ENCODE measurements around the gene TNNI3. TPM values are rescaled to one million over a fixed set of nuclear protein-coding genes. Genes with fewer than 3 reads are reported as not detected.
"Not testable (repeated sequence)": the region's sequence is repeated elsewhere in the genome, so short reads cannot be mapped to it uniquely, and the experiment has no call there.

Gene TNNI3
- polyA plus RNA-seq (2013) = not detected

GRCh38 chr19:55157064-55157908 is at the start of gene TNNI3:
Gene TNNI3, minus strand, starts transcription at chr19:55157732. Its CDS starts 143 bp downstream, at chr19:55157589.
- ChIA-PET CTCF (interaction anchor here (3.7 to 4.1 kb wide), 2 partner anchors 10 to 15 kb away, joined by 25 to 35 read pairs; partner anchors contain the start of gene TNNT1), POLR2A (no interaction called here)
- whole genome bisulfite sequencing (ENCODE audit: insufficient coverage) = 61% methylated on average over 22 of the region's 39 CpGs
- peak within 1 kb of the TSS in 2 of 7 experiments; percentile 40 to 54 for H3K4me3 ChIP-seq (ENCODE audit: control insufficient read depth in 1 of 7, extremely low read depth in 1 of 7, insufficient read depth in 4 of 7, low read depth in 2 of 7, low read length in 6 of 7)
- DNase-seq = no peak
- no peak within 1 kb of the TSS for H3K27ac ChIP-seq (ENCODE audit: insufficient read depth in 1 of 2, low read depth in 1 of 2, low read length in 2 of 2, poor library complexity in 1 of 2, severe bottlenecking in 2 of 2)
- H3K9me3 ChIP-seq (ENCODE audit: control extremely low read depth in 1 of 5, control insufficient read depth in 4 of 5, insufficient read depth in 2 of 5, low read depth in 1 of 5, low read length in 4 of 5) = no peaks in the 10 kb centered on the region
- no peaks in the 10 kb centered on the region for H3K36me3 ChIP-seq (ENCODE audit: control insufficient read depth in 4 of 4, insufficient read depth in 4 of 4, low read length in 3 of 4)
- H3K27me3 ChIP-seq (replicated peaks in 2 of 5; ENCODE audit: control insufficient read depth in 4 of 5, insufficient read depth in 5 of 5, low read length in 4 of 5) = peaks cover 0 to 52% (median 12%) of the 10 kb centered on the region in 5 experiments
- peaks cover 0 to 27% (median 14%) of the 10 kb centered on the region in 4 experiments for H3K4me1 ChIP-seq (ENCODE audit: control extremely low read depth in 1 of 4, control insufficient read depth in 4 of 4, insufficient read depth in 4 of 4, low read length in 3 of 4)

DNA sequence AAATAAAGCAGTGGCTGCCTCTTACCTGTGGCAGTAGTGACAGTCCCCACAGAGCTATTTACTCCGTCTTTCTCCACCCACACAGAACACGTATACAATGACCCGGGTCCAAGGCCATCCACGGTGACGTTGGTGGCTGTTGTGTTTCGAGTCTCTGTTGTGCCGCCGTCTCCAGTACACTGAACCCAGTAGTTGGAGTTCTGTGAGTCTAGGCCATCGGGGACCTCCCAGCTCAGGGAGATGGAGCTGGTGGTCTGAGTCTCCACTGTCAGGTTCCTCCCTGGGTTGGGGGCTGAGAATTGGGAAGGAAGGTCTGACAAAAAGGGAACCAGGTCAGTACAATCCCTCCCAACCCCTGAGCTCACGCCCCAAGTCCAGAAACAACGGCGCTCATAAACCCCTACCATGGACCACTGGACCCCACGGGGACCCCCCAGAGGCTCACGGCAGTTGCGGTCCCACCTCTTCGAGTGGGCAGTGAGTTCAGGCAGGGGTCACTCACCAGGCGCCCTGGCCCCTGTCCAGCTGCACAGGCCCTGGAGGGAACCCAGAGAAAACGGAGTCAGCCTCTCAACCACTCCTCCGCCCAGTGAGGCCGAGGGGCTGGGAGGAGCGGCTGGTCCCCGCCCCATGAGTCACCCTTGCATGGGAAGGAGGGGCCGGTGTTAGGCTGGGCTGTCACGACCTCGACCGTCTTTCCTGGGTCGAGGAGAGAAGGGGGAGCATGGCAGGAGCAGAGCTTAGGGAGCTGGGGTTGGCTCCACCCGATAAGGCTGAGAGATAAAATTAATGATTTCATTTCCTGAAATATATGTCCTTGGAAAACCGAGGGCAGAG is 49.4 kb upstream of the TNNI3 start:
- peaks cover 0 to 3% (median 0%) of the 10 kb centered on the region in 5 experiments for H3K27me3 ChIP-seq (replicated peaks in 2 of 5; ENCODE audit: control insufficient read depth in 4 of 5, insufficient read depth in 5 of 5, low read length in 4 of 5)
- peak; percentile 47 to 77 (median 71) for DNase-seq
- 45% methylated on average over 23 of the region's 29 CpGs for WGBS (ENCODE audit: insufficient coverage)
- H3K4me3 ChIP-seq (ENCODE audit: control insufficient read depth in 1 of 7, extremely low read depth in 1 of 7, insufficient read depth in 4 of 7, low read depth in 2 of 7, low read length in 6 of 7) = peak overlapping the region in 1 of 7 experiments; percentile 5
- no peaks in the 10 kb centered on the region for H3K36me3 ChIP-seq (ENCODE audit: control insufficient read depth in 4 of 4, insufficient read depth in 4 of 4, low read length in 3 of 4)
- no peaks in the 10 kb centered on the region for H3K9me3 ChIP-seq (ENCODE audit: control extremely low read depth in 1 of 5, control insufficient read depth in 4 of 5, insufficient read depth in 2 of 5, low read depth in 1 of 5, low read length in 4 of 5)
- peak overlapping the region in 1 of 2 experiments; percentile 32 for H3K27ac ChIP-seq (ENCODE audit: insufficient read depth in 1 of 2, low read depth in 1 of 2, low read length in 2 of 2, poor library complexity in 1 of 2, severe bottlenecking in 2 of 2)
- CTCF ChIA-PET = interaction anchor here (1.3 kb wide), 1 partner anchor 14 kb away, joined by 3 read pairs; no protein-coding TSS in a partner anchor
- POLR2A ChIA-PET = no interaction called here
- H3K4me1 ChIP-seq (ENCODE audit: control extremely low read depth in 1 of 4, control insufficient read depth in 4 of 4, insufficient read depth in 4 of 4, low read length in 3 of 4) = peaks cover 0 to 13% (median 6%) of the 10 kb centered on the region in 4 experiments

DNA sequence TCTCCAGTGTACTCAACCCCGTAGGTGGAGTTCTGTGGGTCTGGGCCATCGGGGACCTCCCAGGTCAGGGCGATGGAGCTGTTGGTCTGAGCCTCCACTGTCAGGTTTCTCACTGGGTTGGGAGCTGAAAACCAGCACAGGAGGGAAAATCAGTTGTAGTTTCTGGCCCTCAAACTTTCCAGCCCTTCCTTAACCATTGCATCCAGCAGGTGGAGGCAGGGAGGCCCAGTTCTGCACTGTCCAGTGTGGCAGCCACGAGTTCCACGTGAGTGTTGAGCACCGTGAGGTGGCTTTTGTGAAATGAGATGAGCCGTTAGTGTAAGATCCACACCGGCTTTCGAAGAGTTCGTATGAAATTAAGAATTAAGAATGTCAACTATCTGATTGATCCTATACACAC is 44.7 kb upstream of the TNNI3 start:
- peak in 2 of 3 donors; percentile 36 to 48 for DNase-seq
- H3K9me3 ChIP-seq (ENCODE audit: control extremely low read depth in 1 of 5, control insufficient read depth in 4 of 5, insufficient read depth in 2 of 5, low read depth in 1 of 5, low read length in 4 of 5); H3K27me3 ChIP-seq (replicated peaks in 2 of 5; ENCODE audit: control insufficient read depth in 4 of 5, insufficient read depth in 5 of 5, low read length in 4 of 5); H3K36me3 ChIP-seq (ENCODE audit: control insufficient read depth in 4 of 4, insufficient read depth in 4 of 4, low read length in 3 of 4); H3K4me1 ChIP-seq (ENCODE audit: control extremely low read depth in 1 of 4, control insufficient read depth in 4 of 4, insufficient read depth in 4 of 4, low read length in 3 of 4); POLR2A ChIA-PET; H3K27ac ChIP-seq (ENCODE audit: insufficient read depth in 1 of 2, low read depth in 1 of 2, low read length in 2 of 2, poor library complexity in 1 of 2, severe bottlenecking in 2 of 2); H3K4me3 ChIP-seq (ENCODE audit: control insufficient read depth in 1 of 7, extremely low read depth in 1 of 7, insufficient read depth in 4 of 7, low read depth in 2 of 7, low read length in 6 of 7): not testable (repeated sequence)
- CTCF ChIA-PET = interaction anchor here (0.6 to 1.8 kb wide), 9 partner anchors 9 to 209 kb away, joined by 3 to 5 read pairs (median 3); no protein-coding TSS in a partner anchor
- WGBS (ENCODE audit: insufficient coverage) = 60% methylated on average over 4 of the region's 10 CpGs

DNA sequence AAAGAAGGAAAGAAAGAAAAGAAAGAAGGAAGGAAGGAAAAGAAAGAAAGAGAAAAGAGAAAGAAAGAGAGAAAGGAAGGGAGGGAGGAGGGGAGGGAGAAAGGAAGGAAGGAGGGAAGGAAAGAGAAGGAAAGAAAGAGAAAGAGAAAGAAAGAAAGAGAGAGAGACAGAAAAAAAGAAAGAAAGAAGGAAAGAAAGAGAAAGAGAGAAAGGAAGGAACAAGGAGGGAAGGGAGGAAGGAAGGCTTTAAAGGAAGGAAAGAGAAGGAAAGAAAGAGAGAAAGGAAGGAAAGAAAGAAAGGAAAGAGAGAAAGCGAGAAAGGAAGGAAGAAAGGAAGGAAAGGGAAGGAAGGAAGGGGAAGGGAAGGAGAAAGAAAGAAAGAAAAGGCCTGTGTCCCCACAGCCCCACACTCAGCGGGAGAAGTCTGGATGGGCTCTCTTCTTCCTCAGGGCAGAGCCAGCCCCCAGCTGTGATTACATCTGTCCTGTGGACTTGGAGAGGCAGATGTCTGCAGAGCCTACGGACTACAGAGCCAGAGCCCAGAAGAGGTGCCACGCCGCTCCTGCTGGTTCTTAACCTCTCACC is 42.2 kb upstream of the TNNI3 start:
- 75% methylated on average over 4 of the region's 5 CpGs for WGBS (ENCODE audit: insufficient coverage)
- Histone ChIP-seq H3K4me1 (ENCODE audit: control extremely low read depth in 1 of 4, control insufficient read depth in 4 of 4, insufficient read depth in 4 of 4, low read length in 3 of 4) (no peaks in the 10 kb centered on the region), H3K4me3 (ENCODE audit: control insufficient read depth in 1 of 7, extremely low read depth in 1 of 7, insufficient read depth in 4 of 7, low read depth in 2 of 7, low read length in 6 of 7) (no peak overlapping the region), H3K9me3 (ENCODE audit: control extremely low read depth in 1 of 5, control insufficient read depth in 4 of 5, insufficient read depth in 2 of 5, low read depth in 1 of 5, low read length in 4 of 5) (no peaks in the 10 kb centered on the region), H3K27ac (ENCODE audit: insufficient read depth in 1 of 2, low read depth in 1 of 2, low read length in 2 of 2, poor library complexity in 1 of 2, severe bottlenecking in 2 of 2) (no peak overlapping the region), H3K36me3 (ENCODE audit: control insufficient read depth in 4 of 4, insufficient read depth in 4 of 4, low read length in 3 of 4) (no peaks in the 10 kb centered on the region), H3K27me3 (replicated peaks in 2 of 5; ENCODE audit: control insufficient read depth in 4 of 5, insufficient read depth in 5 of 5, low read length in 4 of 5) (peaks cover 0 to 3% (median 0%) of the 10 kb centered on the region in 5 experiments)
- ChIA-PET POLR2A (no interaction called here), CTCF (interaction anchor here (1.2 kb wide), 1 partner anchor 305 kb away, joined by 3 read pairs; no protein-coding TSS in a partner anchor)
- DNase-seq = no peak

DNA sequence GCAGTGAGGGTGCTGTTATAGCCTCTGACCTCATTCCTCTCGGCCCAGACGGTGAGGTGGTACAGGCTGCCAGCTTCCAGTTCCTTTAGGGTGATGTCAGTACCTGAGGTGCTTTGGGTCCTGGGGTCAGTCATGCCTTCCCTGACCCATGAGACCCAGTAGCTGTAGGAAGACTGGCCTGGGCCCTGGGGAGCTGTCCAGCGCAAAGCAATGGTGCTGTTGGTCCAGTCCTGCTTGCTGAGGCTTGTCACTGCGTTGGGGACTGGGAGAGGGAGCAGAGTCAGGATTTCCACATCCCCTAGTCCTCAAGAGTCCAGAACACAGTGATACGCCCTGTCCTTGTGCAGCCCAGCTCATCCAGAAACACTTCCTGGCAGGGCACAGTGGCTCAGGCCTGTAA is 41.1 kb upstream of the TNNI3 start:
- Histone ChIP-seq H3K27me3 (replicated peaks in 2 of 5; ENCODE audit: control insufficient read depth in 4 of 5, insufficient read depth in 5 of 5, low read length in 4 of 5) (peaks cover 0 to 2% (median 0%) of the 10 kb centered on the region in 5 experiments), H3K4me1 (ENCODE audit: control extremely low read depth in 1 of 4, control insufficient read depth in 4 of 4, insufficient read depth in 4 of 4, low read length in 3 of 4) (no peaks in the 10 kb centered on the region), H3K36me3 (ENCODE audit: control insufficient read depth in 4 of 4, insufficient read depth in 4 of 4, low read length in 3 of 4) (no peaks in the 10 kb centered on the region), H3K9me3 (ENCODE audit: control extremely low read depth in 1 of 5, control insufficient read depth in 4 of 5, insufficient read depth in 2 of 5, low read depth in 1 of 5, low read length in 4 of 5) (no peaks in the 10 kb centered on the region), H3K27ac (ENCODE audit: insufficient read depth in 1 of 2, low read depth in 1 of 2, low read length in 2 of 2, poor library complexity in 1 of 2, severe bottlenecking in 2 of 2) (no peak overlapping the region), H3K4me3 (ENCODE audit: control insufficient read depth in 1 of 7, extremely low read depth in 1 of 7, insufficient read depth in 4 of 7, low read depth in 2 of 7, low read length in 6 of 7) (no peak overlapping the region)
- WGBS (ENCODE audit: insufficient coverage) = 79% methylated on average over 5 of the region's 5 CpGs
- no peak for DNase-seq
- ChIA-PET CTCF (interaction anchor here (1.0 to 1.2 kb wide), 2 partner anchors 56 to 306 kb away, joined by 3 read pairs; no protein-coding TSS in a partner anchor), POLR2A (no interaction called here)

DNA sequence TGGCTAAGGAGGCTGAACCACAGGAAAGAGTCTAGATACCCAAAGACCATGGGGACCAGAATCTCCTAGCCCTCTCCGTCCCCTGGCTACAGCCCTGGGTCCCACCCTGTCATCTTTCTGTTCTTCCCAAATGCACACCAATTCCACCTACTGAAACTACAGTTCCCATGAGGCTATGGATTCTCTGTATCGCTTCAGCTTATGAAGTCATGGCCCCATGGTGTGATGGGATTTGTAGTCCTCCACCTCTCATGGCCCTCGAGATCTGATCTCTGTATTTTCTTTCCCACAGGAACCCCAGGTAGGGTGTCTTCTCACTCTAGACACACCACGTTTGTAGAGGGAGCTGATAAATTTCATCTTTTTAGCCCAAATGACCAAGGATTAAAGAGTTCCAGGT is 40.0 kb upstream of the TNNI3 start:
- 56% methylated on average over 3 of the region's 4 CpGs for WGBS (ENCODE audit: insufficient coverage)
- Histone ChIP-seq H3K27ac (ENCODE audit: insufficient read depth in 1 of 2, low read depth in 1 of 2, low read length in 2 of 2, poor library complexity in 1 of 2, severe bottlenecking in 2 of 2) (no peak overlapping the region), H3K4me3 (ENCODE audit: control insufficient read depth in 1 of 7, extremely low read depth in 1 of 7, insufficient read depth in 4 of 7, low read depth in 2 of 7, low read length in 6 of 7) (no peak overlapping the region), H3K4me1 (ENCODE audit: control extremely low read depth in 1 of 4, control insufficient read depth in 4 of 4, insufficient read depth in 4 of 4, low read length in 3 of 4) (no peaks in the 10 kb centered on the region), H3K36me3 (ENCODE audit: control insufficient read depth in 4 of 4, insufficient read depth in 4 of 4, low read length in 3 of 4) (no peaks in the 10 kb centered on the region), H3K27me3 (replicated peaks in 2 of 5; ENCODE audit: control insufficient read depth in 4 of 5, insufficient read depth in 5 of 5, low read length in 4 of 5) (peaks cover 0 to 2% (median 0%) of the 10 kb centered on the region in 5 experiments), H3K9me3 (ENCODE audit: control extremely low read depth in 1 of 5, control insufficient read depth in 4 of 5, insufficient read depth in 2 of 5, low read depth in 1 of 5, low read length in 4 of 5) (no peaks in the 10 kb centered on the region)
- peak in 2 of 3 donors; percentile 46 to 48 for DNase-seq
- CTCF ChIA-PET = no interaction called here
- POLR2A ChIA-PET = no interaction called here
